Stimulated activated CD4-positive, alpha-beta T cell treated with anti-CD3 and anti-CD28 coated beads, TNF-alpha, amount 100 ng/mL, for 4 hours (primary cell): ENCODE data around the gene KLF3.

Experiments used
- DNase-seq, 3 experiments: peaks; one replicate each; pipeline ENCODE4 v3.0.0-alpha.2; 2020; ENCODE audit warnings: low read depth in 3 of 3

The KLF3 gene

DNA sequence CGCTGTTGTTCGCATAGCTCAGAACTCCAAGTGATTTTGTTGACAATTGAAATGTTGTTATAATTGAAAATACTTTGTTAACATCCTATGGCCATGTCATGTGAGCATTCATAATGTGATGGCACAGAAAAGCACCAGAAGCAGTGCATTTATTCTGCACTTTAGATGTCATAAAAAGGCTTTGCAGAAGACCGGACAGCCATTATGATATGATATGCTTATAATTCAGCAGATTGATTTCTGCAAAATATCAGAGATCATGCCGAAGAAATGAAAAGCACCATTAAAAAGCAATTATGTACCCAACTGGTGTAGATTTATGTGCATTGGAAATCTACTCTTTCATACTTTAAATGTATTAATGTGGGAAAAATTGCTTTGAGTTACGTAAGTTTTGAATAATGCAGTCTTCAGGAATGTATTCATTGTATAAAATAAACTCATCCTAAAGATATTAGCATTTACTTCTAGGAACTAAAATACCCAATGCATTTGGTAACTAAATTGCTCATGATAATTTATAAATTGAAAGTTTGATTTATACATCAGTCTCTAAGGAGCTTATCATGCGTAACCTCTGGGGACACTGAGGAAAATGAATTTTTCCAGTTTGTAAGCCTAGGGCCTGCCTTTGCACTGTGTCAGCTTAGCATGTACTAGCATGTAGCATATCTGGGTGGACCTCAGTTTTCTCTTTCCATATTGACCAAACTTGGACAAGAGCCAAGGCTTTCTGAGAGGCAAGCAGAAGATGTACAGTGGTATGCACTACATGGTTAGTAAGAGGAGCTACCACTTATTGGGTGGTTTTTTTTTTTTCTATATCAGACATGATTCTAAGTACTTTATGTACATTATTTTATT, 75.2 kb downstream of the KLF3 start:
- DNase-seq = no peak

DNA sequence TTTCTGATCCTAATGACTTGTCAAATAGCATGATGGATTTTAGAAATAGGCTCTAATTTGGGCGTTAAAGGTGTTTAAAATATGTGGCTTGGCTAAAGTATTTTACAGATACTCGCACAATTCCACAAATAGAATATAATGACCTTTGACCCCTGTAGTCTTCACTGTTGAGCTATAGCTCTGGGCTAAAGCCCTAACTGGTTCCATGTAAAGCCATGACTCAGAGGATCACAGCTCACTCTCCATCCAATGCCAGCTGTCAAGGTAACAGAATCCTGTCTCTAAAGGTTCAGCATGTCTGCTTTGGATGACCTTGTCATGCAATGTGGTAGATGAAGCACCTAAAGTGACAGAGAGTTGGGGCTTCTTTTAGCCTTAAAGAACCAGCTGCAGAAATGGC, 76.3 kb downstream of the KLF3 start:
- no peak for DNase-seq

DNA sequence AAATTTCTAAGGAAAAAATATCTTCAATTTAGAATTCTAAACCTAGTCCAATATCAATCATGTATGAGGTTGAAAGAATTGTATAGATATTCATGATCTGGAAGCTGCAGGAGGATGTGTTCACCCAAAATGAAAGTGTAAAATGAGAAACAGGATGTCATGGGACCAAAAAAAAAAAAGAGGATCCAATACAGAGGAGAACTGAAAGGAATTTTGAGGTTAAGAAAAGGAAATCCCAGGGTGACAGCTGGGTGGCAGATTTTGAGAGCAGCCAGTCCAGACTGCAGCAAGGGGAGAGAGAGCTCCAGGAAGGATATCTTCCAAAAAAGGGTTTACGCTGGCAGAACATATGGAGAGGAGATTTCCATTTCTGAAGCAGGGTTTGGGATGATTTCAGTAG, 79.9 kb downstream of the KLF3 start:
- DNase-seq = no peak

DNA sequence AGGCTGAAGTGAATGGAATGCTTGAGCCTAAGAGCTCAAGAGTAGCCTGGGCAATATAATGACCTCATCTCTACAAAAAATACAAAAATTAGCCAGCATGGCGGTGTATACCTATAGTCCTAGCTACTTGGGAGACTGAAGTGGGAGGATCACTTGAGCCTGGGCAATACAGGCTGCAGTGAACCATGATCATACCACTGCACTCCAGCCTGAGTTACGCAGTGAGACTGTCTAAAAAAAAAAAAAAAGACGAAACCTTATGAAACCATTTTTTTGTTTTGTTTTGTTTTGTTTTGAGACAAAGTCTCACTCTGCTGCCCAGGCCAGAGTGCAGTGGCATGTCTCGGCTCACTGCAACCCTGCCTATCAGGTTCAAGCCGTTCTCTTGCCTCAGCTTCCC, 81.9 kb downstream of the KLF3 start:
- DNase-seq = no peak

DNA sequence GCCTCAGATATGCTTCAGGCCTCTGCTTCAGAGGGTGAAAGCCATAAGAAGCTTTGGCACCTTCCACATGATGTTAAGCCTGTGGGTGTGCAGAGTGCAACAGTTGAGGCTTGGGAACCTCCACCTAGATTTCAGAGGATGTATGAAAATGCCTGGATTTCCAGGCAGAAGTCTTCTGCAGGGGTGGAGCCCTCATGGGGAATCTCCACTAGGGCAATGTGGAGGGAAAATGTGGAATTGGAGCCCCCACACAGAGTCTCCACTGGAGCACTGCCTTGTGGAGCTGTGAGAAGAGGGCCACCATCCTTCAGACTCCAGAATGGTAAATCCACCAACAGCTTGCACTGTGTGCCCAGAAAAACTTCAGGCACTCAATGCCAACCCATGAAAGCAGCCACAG, 83.6 kb downstream of the KLF3 start:
- no peak for DNase-seq

DNA sequence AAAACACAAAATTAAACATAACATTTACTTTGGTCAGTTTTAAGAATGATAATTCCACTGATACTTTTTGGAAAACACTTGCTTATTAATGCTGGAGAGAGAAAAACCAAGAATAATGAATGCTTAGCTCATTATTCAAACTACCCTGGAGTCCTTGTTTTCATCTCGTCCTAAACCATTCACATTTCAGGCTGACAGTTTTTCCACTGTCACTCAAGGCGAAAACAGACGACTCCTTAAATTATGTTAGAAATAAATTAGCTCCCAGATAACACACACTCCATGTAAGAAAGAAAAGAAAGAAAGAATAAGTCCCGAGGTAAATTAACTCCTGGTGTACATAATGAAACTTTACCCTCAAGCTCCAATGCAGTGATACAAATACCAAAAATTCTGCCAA, 85.3 kb downstream of the KLF3 start:
- no peak for DNase-seq
